Nephron progenitor cell (in vitro differentiated cells): ENCODE results near the gene BOC.

Source experiments
- DNase-seq: peaks from one replicate; pipeline ENCODE4 v3.0.0; 2021
- H3K27ac Mint-ChIP-seq: 2 replicates; pipeline ENCODE4 v1.8.0; 2021; ENCODE audit warnings: mild to moderate bottlenecking, moderate library complexity, mixed read lengths
- H3K27me3 Mint-ChIP-seq: 2 replicates; pipeline ENCODE4 v1.8.0; 2021; ENCODE audit warnings: mild to moderate bottlenecking, low read depth, mixed read lengths; ENCODE audit not compliant: poor library complexity
- H3K36me3 Mint-ChIP-seq: 2 replicates; pipeline ENCODE4 v1.8.0; 2021; ENCODE audit warnings: low read depth, mixed read lengths
- H3K4me1 Mint-ChIP-seq: 2 replicates; pipeline ENCODE4 v1.8.0; 2021; ENCODE audit warnings: mixed read lengths
- H3K4me3 Mint-ChIP-seq: 2 replicates; pipeline ENCODE4 v1.8.0; 2021; ENCODE audit warnings: mild to moderate bottlenecking, moderate library complexity, mixed read lengths
- H3K9me3 Mint-ChIP-seq: 2 replicates; pipeline ENCODE4 v1.8.0; 2021; ENCODE audit warnings: mild to moderate bottlenecking, moderate library complexity, mixed read lengths
- TF ChIP-seq, protein P1 (sequence below): fragments of 200-600 bp; sonication (generic); IDR thresholded peaks from 2 replicates; pipeline ENCODE4 v1.5.0; 2021; ENCODE audit warnings: antibody characterized with exemption

The BOC gene

DNA sequence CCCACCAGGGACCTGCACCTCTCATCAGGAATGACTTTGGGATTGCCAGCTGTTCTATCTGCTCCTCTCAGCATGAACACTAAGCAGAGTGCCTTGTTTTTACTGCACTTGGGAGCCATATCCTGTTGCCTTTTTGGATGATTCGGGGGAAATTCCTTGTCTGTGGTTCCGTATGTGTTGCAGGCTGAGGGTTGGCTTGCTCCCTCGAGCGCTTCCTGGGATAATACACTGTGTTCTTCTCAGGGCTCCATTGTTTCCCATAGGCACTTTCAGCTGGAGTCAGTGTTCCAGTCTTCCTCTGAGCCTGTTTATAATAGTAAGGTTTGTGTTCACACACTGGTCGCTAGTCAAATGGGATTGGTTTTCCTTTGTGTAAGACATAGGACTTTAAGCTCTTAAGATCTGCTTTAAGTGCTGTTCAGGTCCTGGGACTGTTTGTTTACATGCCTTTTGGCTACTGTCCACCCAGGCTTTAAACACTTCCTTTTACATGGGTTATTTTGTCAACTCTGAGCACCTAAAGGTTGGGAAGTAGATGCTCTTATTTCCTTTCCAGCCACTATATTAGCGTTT, 23.4 kb downstream of the BOC start:
- peaks cover 93% of the 10 kb centered on the region for H3K4me1 Mint-ChIP-seq
- H3K36me3 Mint-ChIP-seq, result peaks cover 86% of the 10 kb centered on the region
- H3K9me3 Mint-ChIP-seq, result no peaks in the 10 kb centered on the region
- no peak overlapping the region for H3K4me3 Mint-ChIP-seq
- H3K27ac Mint-ChIP-seq, result peak overlapping the region; percentile 34
- no peaks in the 10 kb centered on the region for H3K27me3 Mint-ChIP-seq
- TF ChIP-seq, protein P1, sequence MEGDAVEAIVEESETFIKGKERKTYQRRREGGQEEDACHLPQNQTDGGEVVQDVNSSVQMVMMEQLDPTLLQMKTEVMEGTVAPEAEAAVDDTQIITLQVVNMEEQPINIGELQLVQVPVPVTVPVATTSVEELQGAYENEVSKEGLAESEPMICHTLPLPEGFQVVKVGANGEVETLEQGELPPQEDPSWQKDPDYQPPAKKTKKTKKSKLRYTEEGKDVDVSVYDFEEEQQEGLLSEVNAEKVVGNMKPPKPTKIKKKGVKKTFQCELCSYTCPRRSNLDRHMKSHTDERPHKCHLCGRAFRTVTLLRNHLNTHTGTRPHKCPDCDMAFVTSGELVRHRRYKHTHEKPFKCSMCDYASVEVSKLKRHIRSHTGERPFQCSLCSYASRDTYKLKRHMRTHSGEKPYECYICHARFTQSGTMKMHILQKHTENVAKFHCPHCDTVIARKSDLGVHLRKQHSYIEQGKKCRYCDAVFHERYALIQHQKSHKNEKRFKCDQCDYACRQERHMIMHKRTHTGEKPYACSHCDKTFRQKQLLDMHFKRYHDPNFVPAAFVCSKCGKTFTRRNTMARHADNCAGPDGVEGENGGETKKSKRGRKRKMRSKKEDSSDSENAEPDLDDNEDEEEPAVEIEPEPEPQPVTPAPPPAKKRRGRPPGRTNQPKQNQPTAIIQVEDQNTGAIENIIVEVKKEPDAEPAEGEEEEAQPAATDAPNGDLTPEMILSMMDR, result no peak
- DNase-seq, result no peak

DNA sequence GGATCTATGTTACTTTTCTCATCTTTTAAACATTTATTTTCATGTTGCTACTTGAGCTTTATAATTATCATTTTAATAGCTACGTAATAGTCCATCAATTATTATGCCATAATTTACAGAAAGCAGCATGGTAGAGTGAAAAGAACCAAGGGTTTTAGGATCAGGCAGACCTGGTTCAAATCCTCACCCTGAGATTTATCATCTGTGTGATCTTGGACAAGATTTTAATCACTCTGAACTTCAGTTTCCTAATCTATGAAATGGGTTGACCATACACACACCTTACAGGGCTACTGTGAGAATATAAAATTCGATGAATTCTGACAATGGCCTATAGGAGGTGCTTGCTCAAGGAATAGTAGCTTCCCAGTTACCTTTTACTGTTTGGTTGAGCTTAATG, 27.1 kb downstream of the BOC start:
- H3K4me1 Mint-ChIP-seq, result peaks cover 93% of the 10 kb centered on the region
- DNase-seq, result no peak
- TF ChIP-seq, protein P1, result no peak
- no peaks in the 10 kb centered on the region for H3K9me3 Mint-ChIP-seq
- H3K27ac Mint-ChIP-seq, result peak overlapping the region; percentile 76
- H3K36me3 Mint-ChIP-seq, result peaks cover 63% of the 10 kb centered on the region
- peak overlapping the region; percentile 28 for H3K4me3 Mint-ChIP-seq
- H3K27me3 Mint-ChIP-seq, result no peaks in the 10 kb centered on the region

DNA sequence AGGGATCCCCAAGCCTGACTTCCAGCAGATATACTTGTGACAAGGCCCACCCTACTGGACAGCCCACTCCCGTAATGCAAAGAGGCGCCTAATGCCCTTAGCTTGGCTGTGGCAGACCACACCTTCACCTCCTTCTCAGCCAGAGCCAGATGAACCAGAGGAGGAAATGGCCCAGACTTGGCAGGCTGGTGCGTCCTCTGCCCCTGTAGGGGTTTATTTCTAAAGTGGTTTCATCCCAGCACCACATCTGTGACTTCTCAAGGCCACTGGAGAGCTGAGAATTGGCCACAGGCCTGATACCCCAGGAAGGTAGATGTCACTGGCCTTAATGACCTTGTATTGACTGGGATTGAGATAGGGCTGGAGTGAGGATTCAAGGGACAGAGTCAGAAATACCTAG, 29.5 kb downstream of the BOC start:
- Mint-ChIP-seq H3K9me3 (no peaks in the 10 kb centered on the region), H3K4me3 (peak overlapping the region; percentile 71), H3K4me1 (peaks cover 90% of the 10 kb centered on the region), H3K36me3 (peaks cover 69% of the 10 kb centered on the region), H3K27me3 (no peaks in the 10 kb centered on the region), H3K27ac (peak overlapping the region; percentile 98)
- DNase-seq, result no peak
- TF ChIP-seq, protein P1, result no peak

DNA sequence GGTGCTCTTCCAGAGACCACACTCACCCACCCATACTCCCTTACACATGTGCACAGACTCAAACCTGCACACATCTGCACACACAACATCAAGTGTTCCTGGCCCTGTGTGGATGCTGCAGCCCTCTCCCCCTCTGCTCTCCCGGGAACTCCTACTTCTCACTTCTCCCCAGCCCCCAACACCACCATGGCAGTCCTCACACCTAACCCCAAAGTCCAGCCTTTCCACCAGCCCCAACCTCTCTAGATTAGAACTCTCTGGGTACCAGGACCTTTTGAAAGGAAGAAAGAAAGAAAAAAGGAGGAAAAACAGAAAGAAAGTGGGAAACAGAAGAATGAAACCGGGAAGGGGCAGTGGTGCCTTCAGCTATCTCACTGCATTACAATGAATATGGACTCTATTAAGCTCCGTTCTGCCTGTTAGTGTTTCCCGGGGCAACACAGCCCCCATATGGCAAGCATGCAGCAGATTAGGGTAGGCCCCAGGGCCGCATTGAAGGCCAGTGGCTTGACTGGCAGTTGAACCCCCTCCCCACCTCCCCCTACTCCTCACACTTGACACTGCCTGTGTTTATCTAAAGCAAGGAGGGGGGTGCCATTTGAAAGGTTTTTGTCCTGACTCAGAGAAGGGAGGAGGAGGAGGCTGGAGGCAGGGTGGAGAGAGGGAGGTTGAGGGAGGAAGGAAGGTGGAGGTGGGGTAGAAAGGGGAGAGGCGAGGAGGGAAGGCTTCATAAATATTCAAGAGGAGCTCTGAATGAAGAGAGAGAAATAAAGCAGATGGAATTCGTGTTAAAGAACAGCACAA, 30.1 kb downstream of the BOC start:
- Mint-ChIP-seq H3K4me1 (peaks cover 95% of the 10 kb centered on the region), H3K36me3 (peaks cover 69% of the 10 kb centered on the region), H3K4me3 (peak overlapping the region; percentile 71), H3K27ac (peak overlapping the region; percentile 98), H3K27me3 (no peaks in the 10 kb centered on the region), H3K9me3 (no peaks in the 10 kb centered on the region)
- TF ChIP-seq, protein P1, result no peak
- DNase-seq, result peak; percentile 63

DNA sequence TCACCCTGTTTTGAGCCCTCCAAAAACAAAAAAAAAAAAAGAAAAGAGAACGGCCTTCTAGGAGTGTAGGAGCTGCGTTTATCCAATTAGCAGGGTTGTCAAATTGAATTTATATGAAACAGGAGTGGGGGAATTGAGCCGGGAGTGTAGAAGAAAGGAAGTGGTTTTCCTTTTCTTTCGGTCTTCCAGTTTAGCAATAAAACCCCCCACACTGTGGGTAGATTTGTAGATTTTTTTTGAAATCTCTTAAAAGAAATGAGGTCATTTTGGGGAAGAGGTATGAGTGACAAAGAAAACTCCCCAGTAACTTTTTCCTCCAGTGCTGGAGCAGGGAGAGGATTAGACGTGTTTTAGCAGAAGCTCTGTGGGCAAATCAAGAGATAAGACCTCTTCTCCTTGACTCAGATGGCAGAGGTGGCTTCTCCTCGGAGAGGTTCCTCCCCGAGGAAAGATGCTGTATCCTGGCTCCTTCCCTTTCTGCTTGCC, 30.8 kb downstream of the BOC start:
- Mint-ChIP-seq H3K27me3 (no peaks in the 10 kb centered on the region), H3K9me3 (no peaks in the 10 kb centered on the region), H3K36me3 (peaks cover 71% of the 10 kb centered on the region), H3K27ac (peak overlapping the region; percentile 98), H3K4me3 (peak overlapping the region; percentile 71), H3K4me1 (peaks cover 98% of the 10 kb centered on the region)
- no peak for DNase-seq
- TF ChIP-seq, protein P1, result no peak
